Neural progenitor cell (in vitro differentiated cells): ENCODE measurements around the gene TSPAN10.

Source experiments
- CTCF ChIP-seq: fragments of 200-600 bp; sonication (generic); IDR thresholded peaks from 2 replicates; pipeline ENCODE4 v1.5.1; 2017; ENCODE audit warnings: antibody characterized with exemption, mild to moderate bottlenecking
- EZH2 ChIP-seq: fragments of 200-600 bp; sonication (generic); IDR thresholded peaks from 2 replicates; pipeline ENCODE4 v1.6.1; 2017; ENCODE audit warnings: antibody characterized with exemption, mild to moderate bottlenecking, moderate library complexity
- EZH2phosphoT487 ChIP-seq: fragments of 200-600 bp; sonication (generic); IDR thresholded peaks from 2 replicates; pipeline ENCODE4 v1.6.1; 2017; ENCODE audit warnings: antibody characterized with exemption

DNA sequence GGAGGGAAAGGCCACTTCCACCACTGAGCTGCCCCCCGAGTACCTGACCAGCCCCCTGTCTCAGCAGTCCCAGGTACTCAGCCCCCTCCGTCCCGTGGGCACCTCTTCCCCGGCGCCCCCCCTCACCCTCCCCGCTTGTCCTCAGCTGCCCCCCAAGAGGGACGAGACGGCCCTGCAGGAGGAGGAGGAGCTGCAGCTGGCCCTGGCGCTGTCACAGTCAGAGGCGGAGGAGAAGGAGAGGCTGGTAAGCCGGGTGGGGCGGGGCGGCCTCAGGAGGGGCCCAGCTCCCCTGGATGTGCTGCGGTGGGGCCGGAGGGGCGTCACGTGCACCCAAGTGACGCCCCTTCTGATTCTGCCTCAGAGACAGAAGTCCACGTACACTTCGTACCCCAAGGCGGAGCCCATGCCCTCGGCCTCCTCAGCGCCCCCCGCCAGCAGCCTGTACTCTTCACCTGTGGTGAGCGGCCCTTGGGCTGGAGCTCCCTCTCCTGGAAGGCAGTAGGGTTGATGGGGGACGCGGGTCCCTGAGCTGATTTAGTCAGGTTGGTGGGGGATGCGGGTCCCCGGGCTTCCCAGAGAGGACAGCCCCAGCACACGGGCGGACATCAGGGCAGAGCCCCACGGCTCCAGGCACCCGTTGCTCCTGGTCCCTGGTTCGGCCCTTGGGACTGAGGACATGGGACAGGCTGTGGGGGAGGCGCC is 56.7 kb downstream of the TSPAN10 start:
- TF ChIP-seq CTCF (no peak), EZH2phosphoT487 (no peak), EZH2 (no peak)
